HG02870 (cell line): ENCODE data around the gene SET.
"Not testable (repeated sequence)": the region's sequence is repeated elsewhere in the genome, so short reads cannot be mapped to it uniquely, and the experiment has no call there.

Source experiments
- ATAC-seq: cut with Tn5 transposase; IDR thresholded peaks from one replicate; pipeline ENCODE4 v1.9.1; 2021; ENCODE audit warnings: mild to moderate bottlenecking, moderate library complexity; ENCODE audit not compliant: unreplicated experiment

SET gene

GRCh38 chr9:128688501-128689292 is at the start of gene SET:
Gene SET, plus strand, starts transcription at chr9:128689222. Its CDS starts 361 bp downstream, at chr9:128689583.
- ATAC-seq = peak; percentile 63

GRCh38 chr9:128640603-128641002 is 48.4 kb upstream of the SET start:
- no peak for ATAC-seq

GRCh38 chr9:128642675-128643245 is 46.3 kb upstream of the SET start:
- ATAC-seq = no peak

- ATAC-seq = no peak
Measured at GRCh38 chr9:128643519-128644300, 45.3 kb upstream of the SET start.

- not testable (repeated sequence) for ATAC-seq
Measured at GRCh38 chr9:128648206-128648605, 40.8 kb upstream of the SET start.

GRCh38 chr9:128651798-128652197 is 37.2 kb upstream of the SET start:
- ATAC-seq = no peak

- ATAC-seq = no peak
Measured at GRCh38 chr9:128653908-128654307, 35.1 kb upstream of the SET start.

GRCh38 chr9:128654481-128654880 is 34.5 kb upstream of the SET start:
- ATAC-seq = no peak

GRCh38 chr9:128656416-128657343 is 32.3 kb upstream of the SET start, which contains the start of gene DYNC2I2:
Gene DYNC2I2, minus strand, starts transcription at chr9:128656847. Its CDS starts 121 bp downstream, at chr9:128656726.
- ATAC-seq = no peak

- ATAC-seq = no peak
Measured at GRCh38 chr9:128657344-128657704, 31.7 kb upstream of the SET start.

- no peak for ATAC-seq
Measured at GRCh38 chr9:128657796-128658195, 31.2 kb upstream of the SET start.

- not testable (repeated sequence) for ATAC-seq
Measured at GRCh38 chr9:128666481-128666941, 22.5 kb upstream of the SET start.

GRCh38 chr9:128669786-128670185 is 19.2 kb upstream of the SET start:
- ATAC-seq = no peak

- no peak for ATAC-seq
Measured at GRCh38 chr9:128675382-128675781, 13.6 kb upstream of the SET start.

- no peak for ATAC-seq
Measured at GRCh38 chr9:128677794-128678193, 11.2 kb upstream of the SET start.

- no peak for ATAC-seq
Measured at GRCh38 chr9:128683340-128684064, 5.5 kb upstream of the SET start.

GRCh38 chr9:128684065-128684324 is 5.0 kb upstream of the SET start:
- no peak for ATAC-seq

GRCh38 chr9:128684325-128685199 is 4.5 kb upstream of the SET start:
- peak; percentile 27 for ATAC-seq
